ENCODE results near the gene ZNFX1. TPM values are rescaled to one million over a fixed set of nuclear protein-coding genes. Genes with fewer than 3 reads are reported as not detected.

Gene ZNFX1
- total and polyA plus RNA-seq, 9 of the 15 experiments (the other 6 are each of a cell fraction or from before 2014, with no cell fraction given) = 3.8 to 13.8 (median 10.3) TPM

DNA sequence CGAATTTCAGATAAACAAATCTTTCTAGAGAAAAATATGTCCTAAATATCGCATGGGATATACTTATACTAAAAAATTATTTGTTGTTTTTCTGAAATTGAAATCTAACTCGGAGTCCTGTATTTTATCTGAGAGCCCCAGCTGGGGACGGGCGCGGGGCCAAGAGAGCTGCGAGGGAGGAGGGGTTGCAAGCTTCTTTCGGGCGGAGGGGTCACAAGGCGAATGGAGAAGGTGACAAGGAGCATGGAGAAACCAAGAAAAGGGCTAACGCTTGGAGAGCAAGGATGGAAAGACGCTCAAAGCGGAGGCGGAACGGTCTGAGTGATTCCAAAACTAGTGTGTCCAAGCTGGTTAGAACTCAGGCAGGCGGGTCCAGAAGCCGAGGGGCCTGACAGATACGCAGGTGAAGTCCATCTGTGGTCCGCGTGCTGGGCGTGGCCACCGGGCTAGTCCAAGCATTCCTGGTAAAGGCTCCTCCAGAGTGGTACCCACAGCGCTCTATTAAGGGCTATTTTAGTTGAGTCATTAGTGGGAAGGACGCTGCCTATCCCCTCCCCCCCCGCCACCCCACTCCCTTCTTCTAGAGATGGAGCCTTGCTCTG, 41.5 kb upstream of the ZNFX1 start (continued):
- TF ChIP-seq, protein P1, sequence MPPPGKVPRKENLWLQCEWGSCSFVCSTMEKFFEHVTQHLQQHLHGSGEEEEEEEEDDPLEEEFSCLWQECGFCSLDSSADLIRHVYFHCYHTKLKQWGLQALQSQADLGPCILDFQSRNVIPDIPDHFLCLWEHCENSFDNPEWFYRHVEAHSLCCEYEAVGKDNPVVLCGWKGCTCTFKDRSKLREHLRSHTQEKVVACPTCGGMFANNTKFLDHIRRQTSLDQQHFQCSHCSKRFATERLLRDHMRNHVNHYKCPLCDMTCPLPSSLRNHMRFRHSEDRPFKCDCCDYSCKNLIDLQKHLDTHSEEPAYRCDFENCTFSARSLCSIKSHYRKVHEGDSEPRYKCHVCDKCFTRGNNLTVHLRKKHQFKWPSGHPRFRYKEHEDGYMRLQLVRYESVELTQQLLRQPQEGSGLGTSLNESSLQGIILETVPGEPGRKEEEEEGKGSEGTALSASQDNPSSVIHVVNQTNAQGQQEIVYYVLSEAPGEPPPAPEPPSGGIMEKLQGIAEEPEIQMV (tag; conservative IDR thresholded peaks at IDR 0.05; ENCODE audit: low read depth) = peak; percentile 91
- TF ChIP-seq, protein P2, sequence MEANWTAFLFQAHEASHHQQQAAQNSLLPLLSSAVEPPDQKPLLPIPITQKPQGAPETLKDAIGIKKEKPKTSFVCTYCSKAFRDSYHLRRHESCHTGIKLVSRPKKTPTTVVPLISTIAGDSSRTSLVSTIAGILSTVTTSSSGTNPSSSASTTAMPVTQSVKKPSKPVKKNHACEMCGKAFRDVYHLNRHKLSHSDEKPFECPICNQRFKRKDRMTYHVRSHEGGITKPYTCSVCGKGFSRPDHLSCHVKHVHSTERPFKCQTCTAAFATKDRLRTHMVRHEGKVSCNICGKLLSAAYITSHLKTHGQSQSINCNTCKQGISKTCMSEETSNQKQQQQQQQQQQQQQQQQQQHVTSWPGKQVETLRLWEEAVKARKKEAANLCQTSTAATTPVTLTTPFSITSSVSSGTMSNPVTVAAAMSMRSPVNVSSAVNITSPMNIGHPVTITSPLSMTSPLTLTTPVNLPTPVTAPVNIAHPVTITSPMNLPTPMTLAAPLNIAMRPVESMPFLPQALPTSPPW (CRISPR knock-in tag; IDR thresholded peaks at IDR 0.05) = peak; percentile 58; the same call in 1 of the 2 replicates
- TF ChIP-seq CBFA2T2 (conservative IDR thresholded peaks at IDR 0.05) (peak; percentile 40; the same call in 1 of the 2 replicates), ARID1B (IDR thresholded peaks at IDR 0.05) (peak; percentile 71), TCF3 (CRISPR knock-in tag; IDR thresholded peaks at IDR 0.05) (peak; percentile 58), GATAD2B (IDR thresholded peaks at IDR 0.05; ENCODE audit: borderline replicate concordance) (no peak), PML (IDR thresholded peaks at IDR 0.05; ENCODE audit: low read length) (no peak), MTA2 (IDR thresholded peaks at IDR 0.05; ENCODE audit: low read depth) (peak; percentile 29; the same call in 1 of the 2 replicates)
